Measurements from ENCODE around the gene ARHGAP44. TPM values are rescaled to one million over a fixed set of nuclear protein-coding genes. Genes with fewer than 3 reads are reported as not detected.

Gene ARHGAP44
- total and polyA plus RNA-seq, 7 experiments from 2014 or later, result 0.09 TPM; not detected in 5

DNA sequence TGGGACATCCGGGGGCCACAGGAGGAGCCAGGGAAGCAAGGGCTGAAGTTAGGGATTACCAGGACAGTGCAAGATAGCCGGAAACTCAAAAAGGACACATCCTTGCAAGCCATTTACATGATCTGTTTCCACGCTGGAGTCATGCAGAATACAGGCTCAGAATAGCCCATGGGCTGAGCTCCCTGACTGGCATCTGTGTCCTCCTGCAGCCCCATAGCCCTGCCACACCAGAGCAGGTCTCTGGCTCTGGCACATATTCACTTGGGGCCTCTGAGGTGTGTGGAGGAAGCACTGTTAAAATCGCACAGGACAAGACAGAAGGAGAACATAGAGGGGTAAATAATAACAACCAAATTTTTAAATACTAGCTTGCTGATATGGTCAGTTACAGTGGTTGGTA, 162.7 kb downstream of the ARHGAP44 start:
- CTCF ChIA-PET, result no interaction called here

DNA sequence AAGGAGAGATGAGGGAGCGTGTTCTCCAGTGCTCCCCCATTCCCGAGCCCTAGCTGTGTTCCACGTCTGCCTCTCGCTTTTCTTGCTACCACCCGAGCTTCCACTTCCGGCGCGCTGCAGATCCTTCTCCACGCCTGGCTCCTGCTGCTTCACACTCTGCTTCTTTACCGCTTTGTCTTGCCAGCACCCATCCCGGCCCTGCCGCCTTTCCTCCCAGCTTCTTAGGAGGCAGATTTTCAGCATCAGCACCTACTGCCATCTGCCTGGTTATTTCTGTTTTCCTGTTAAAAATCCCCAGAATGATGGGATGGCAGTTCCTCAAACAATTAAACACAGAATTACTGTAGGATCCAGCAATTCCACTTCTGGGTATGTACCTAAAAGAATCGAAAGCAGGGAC, 163.9 kb downstream of the ARHGAP44 start:
- H3K4me1 ChIP-seq (ENCODE audit: control insufficient read depth in 2 of 2, insufficient read depth in 2 of 2, low read length in 2 of 2), result no peaks in the 10 kb centered on the region
- H3K27ac Mint-ChIP-seq, result no peak overlapping the region
- DNase-seq, result no peak
- ChIA-PET CTCF (no interaction called here), POLR2A (no interaction called here)
- intact Hi-C loops (cut with micrococcal nuclease), result no loop called here
- no peaks in the 10 kb centered on the region for H3K36me3 ChIP-seq (ENCODE audit: control insufficient read depth in 2 of 3, insufficient read depth in 3 of 3, low read length in 3 of 3)
- peaks cover 0 to 4% (median 0%) of the 10 kb centered on the region in 5 donors for H3K36me3 Mint-ChIP-seq
- no peaks in the 10 kb centered on the region for H3K4me1 Mint-ChIP-seq
- no peak for ATAC-seq
- peaks cover 0 to 20% (median 4%) of the 10 kb centered on the region in 11 donors for H3K9me3 Mint-ChIP-seq
- H3K27ac ChIP-seq (ENCODE audit: low read depth, low read length), result no peak overlapping the region
- no peak overlapping the region for H3K4me3 ChIP-seq (ENCODE audit: low read length)
- H3K27me3 Mint-ChIP-seq, result peaks cover 0 to 7% (median 0%) of the 10 kb centered on the region in 5 donors
- H3K9me3 ChIP-seq (ENCODE audit: control insufficient read depth in 2 of 3, low read length in 3 of 3), result no peaks in the 10 kb centered on the region
- no peak overlapping the region for H3K4me3 Mint-ChIP-seq
- H3K27me3 ChIP-seq (ENCODE audit: control insufficient read depth in 2 of 2, insufficient read depth in 2 of 2, low read length in 2 of 2), result no peaks in the 10 kb centered on the region

More for the DNA sequence above, 162.7 kb downstream of the ARHGAP44 start:
- peaks cover 0 to 7% (median 5%) of the 10 kb centered on the region in 5 donors for H3K27me3 Mint-ChIP-seq
- Histone ChIP-seq H3K9me3 (ENCODE audit: control insufficient read depth in 2 of 3, low read length in 3 of 3) (no peaks in the 10 kb centered on the region), H3K27ac (ENCODE audit: low read depth, low read length) (no peak overlapping the region), H3K4me3 (ENCODE audit: low read length) (no peak overlapping the region), H3K4me1 (ENCODE audit: control insufficient read depth in 2 of 2, insufficient read depth in 2 of 2, low read length in 2 of 2) (no peaks in the 10 kb centered on the region), H3K27me3 (ENCODE audit: control insufficient read depth in 2 of 2, insufficient read depth in 2 of 2, low read length in 2 of 2) (no peaks in the 10 kb centered on the region), H3K36me3 (ENCODE audit: control insufficient read depth in 2 of 3, insufficient read depth in 3 of 3, low read length in 3 of 3) (no peaks in the 10 kb centered on the region)
- DNase-seq (no peak), ATAC-seq (no peak)
- peaks cover 0 to 14% (median 3%) of the 10 kb centered on the region in 11 donors for H3K9me3 Mint-ChIP-seq
- no peaks in the 10 kb centered on the region for H3K4me1 Mint-ChIP-seq
- POLR2A ChIA-PET, result interaction anchor here (0.6 kb wide), 1 partner anchor 12 kb away, joined by 3 read pairs; no protein-coding TSS in a partner anchor
- intact Hi-C loops (cut with micrococcal nuclease), result no loop called here
- H3K36me3 Mint-ChIP-seq, result no peaks in the 10 kb centered on the region
- no peak overlapping the region for H3K4me3 Mint-ChIP-seq
- no peak overlapping the region for H3K27ac Mint-ChIP-seq

DNA sequence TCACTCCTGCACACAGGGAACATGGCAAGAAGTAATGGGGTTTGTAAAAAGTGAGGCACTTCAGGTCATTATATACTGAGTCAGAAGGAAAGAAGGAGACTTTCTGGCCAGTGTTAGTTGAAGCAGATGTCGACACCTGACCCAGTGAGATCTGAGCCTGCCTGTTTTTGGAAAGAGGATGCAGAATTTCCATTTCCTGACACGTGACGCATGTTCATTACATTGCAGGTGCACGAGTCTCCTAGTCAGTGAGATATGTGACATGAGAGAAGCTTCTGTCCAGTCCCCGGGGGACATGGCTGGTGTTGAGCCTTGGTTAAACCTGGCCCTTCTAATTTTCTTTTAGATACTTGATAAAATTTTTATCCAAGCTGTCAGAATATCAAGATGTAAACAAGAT, 166.2 kb downstream of the ARHGAP44 start:
- H3K27ac Mint-ChIP-seq, result no peak overlapping the region
- H3K4me3 ChIP-seq (ENCODE audit: low read length), result no peak overlapping the region
- POLR2A ChIA-PET, result no interaction called here

DNA sequence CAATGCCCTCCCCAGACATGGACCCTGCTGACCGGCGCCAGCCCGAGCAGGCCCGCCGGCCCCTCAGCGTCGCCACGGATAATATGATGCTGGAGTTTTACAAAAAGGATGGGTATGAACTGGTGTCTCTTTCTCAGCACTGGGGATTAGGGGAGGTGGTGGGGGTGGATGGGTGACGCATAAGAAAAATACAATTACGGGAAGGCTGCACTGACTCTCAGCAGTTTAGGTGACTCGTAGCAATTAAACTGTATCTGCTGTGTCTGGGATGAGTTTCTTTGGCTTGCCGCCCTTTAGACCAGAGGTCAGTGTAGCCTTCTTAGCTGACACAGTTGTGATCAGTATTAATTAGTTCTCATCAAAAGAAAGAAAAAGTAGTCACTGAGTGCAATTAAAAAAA, 169.5 kb downstream of the ARHGAP44 start:
- peaks cover 0 to 24% (median 4%) of the 10 kb centered on the region in 11 donors for H3K9me3 Mint-ChIP-seq
- no peaks in the 10 kb centered on the region for H3K36me3 ChIP-seq (ENCODE audit: control insufficient read depth in 2 of 3, insufficient read depth in 3 of 3, low read length in 3 of 3)
- no peaks in the 10 kb centered on the region for H3K9me3 ChIP-seq (ENCODE audit: control insufficient read depth in 2 of 3, low read length in 3 of 3)
- H3K27ac Mint-ChIP-seq, result no peak overlapping the region
- intact Hi-C loops (cut with micrococcal nuclease), result no loop called here
- H3K4me1 ChIP-seq (ENCODE audit: control insufficient read depth in 2 of 2, insufficient read depth in 2 of 2, low read length in 2 of 2), result no peaks in the 10 kb centered on the region
- ChIA-PET CTCF (no interaction called here), POLR2A (no interaction called here)
- peaks cover 0 to 4% (median 0%) of the 10 kb centered on the region in 5 donors for H3K36me3 Mint-ChIP-seq
- no peak overlapping the region for H3K27ac ChIP-seq (ENCODE audit: low read depth, low read length)
- DNase-seq (no peak), ATAC-seq (no peak)
- H3K27me3 Mint-ChIP-seq, result peaks cover 0 to 5% (median 0%) of the 10 kb centered on the region in 5 donors
- no peak overlapping the region for H3K4me3 Mint-ChIP-seq
- no peak overlapping the region for H3K4me3 ChIP-seq (ENCODE audit: low read length)
- no peaks in the 10 kb centered on the region for H3K4me1 Mint-ChIP-seq
- H3K27me3 ChIP-seq (ENCODE audit: control insufficient read depth in 2 of 2, insufficient read depth in 2 of 2, low read length in 2 of 2), result no peaks in the 10 kb centered on the region

More for the DNA sequence above, 166.2 kb downstream of the ARHGAP44 start:
- Histone ChIP-seq H3K4me1 (ENCODE audit: control insufficient read depth in 2 of 2, insufficient read depth in 2 of 2, low read length in 2 of 2) (no peaks in the 10 kb centered on the region), H3K36me3 (ENCODE audit: control insufficient read depth in 2 of 3, insufficient read depth in 3 of 3, low read length in 3 of 3) (no peaks in the 10 kb centered on the region), H3K9me3 (ENCODE audit: control insufficient read depth in 2 of 3, low read length in 3 of 3) (no peaks in the 10 kb centered on the region), H3K27ac (ENCODE audit: low read depth, low read length) (no peak overlapping the region), H3K27me3 (ENCODE audit: control insufficient read depth in 2 of 2, insufficient read depth in 2 of 2, low read length in 2 of 2) (no peaks in the 10 kb centered on the region)
- H3K4me1 Mint-ChIP-seq, result no peaks in the 10 kb centered on the region
- H3K9me3 Mint-ChIP-seq, result peaks cover 0 to 24% (median 4%) of the 10 kb centered on the region in 11 donors
- no peak overlapping the region for H3K4me3 Mint-ChIP-seq
- peaks cover 0 to 4% (median 0%) of the 10 kb centered on the region in 5 donors for H3K36me3 Mint-ChIP-seq
- DNase-seq (no peak), ATAC-seq (no peak)
- H3K27me3 Mint-ChIP-seq, result peaks cover 0 to 5% (median 0%) of the 10 kb centered on the region in 5 donors
- intact Hi-C loops (cut with micrococcal nuclease), result no loop called here
- CTCF ChIA-PET, result no interaction called here

DNA sequence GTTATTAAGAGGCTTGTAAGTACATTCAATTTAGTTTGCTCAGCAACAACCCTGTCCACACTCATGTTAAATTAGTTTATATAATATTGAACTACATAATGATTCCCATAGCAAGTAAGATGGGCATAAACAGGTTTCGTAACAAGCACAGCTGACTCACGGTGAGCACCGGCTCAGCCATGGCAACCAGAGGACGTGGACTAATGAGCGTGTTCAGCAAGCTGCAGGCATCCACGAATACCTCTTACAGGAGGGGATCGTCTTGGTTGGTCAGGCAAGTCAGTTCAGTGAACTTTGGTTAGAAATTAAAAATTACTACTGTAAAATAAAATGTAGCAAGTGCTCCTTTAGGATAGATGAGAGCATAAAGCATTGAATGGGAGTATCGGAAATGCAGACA, 170.1 kb downstream of the ARHGAP44 start:
- Mint-ChIP-seq H3K27me3 (peaks cover 0 to 5% (median 0%) of the 10 kb centered on the region in 5 donors), H3K27ac (no peak overlapping the region), H3K4me1 (no peaks in the 10 kb centered on the region), H3K36me3 (peaks cover 0 to 4% (median 0%) of the 10 kb centered on the region in 5 donors), H3K9me3 (peaks cover 0 to 24% (median 4%) of the 10 kb centered on the region in 11 donors), H3K4me3 (no peak overlapping the region)
- Histone ChIP-seq H3K27ac (ENCODE audit: low read depth, low read length) (no peak overlapping the region), H3K36me3 (ENCODE audit: control insufficient read depth in 2 of 3, insufficient read depth in 3 of 3, low read length in 3 of 3) (no peaks in the 10 kb centered on the region), H3K4me3 (ENCODE audit: low read length) (no peak overlapping the region), H3K27me3 (ENCODE audit: control insufficient read depth in 2 of 2, insufficient read depth in 2 of 2, low read length in 2 of 2) (no peaks in the 10 kb centered on the region), H3K4me1 (ENCODE audit: control insufficient read depth in 2 of 2, insufficient read depth in 2 of 2, low read length in 2 of 2) (no peaks in the 10 kb centered on the region), H3K9me3 (ENCODE audit: control insufficient read depth in 2 of 3, low read length in 3 of 3) (no peaks in the 10 kb centered on the region)
- no peak for DNase-seq
- ChIA-PET POLR2A (no interaction called here), CTCF (no interaction called here)
- ATAC-seq, result no peak
- intact Hi-C loops (cut with micrococcal nuclease), result no loop called here

DNA sequence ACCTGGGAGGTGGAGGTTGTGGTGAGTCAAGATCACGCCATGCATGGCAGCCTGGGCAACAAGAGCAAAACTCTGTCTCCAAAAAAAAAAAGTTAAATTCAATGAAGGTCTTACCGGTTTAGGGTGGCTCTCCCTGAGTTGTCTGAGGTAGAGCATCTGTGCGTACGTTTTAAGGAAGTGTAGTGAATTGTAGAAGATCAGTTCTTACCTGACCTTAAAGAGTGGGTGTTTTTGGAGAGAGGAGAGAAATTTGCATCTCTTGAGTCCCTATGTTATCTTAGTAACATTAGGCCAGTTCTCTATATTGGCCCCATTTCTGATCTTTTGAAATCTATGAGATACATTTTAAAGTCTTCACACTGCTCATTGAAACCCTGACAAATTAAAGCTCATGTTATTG, 172.4 kb downstream of the ARHGAP44 start:
- no peak overlapping the region for H3K27ac Mint-ChIP-seq
- no peaks in the 10 kb centered on the region for H3K27me3 Mint-ChIP-seq
- Histone ChIP-seq H3K4me1 (ENCODE audit: control insufficient read depth in 2 of 2, insufficient read depth in 2 of 2, low read length in 2 of 2) (no peaks in the 10 kb centered on the region), H3K36me3 (ENCODE audit: control insufficient read depth in 2 of 3, insufficient read depth in 3 of 3, low read length in 3 of 3) (no peaks in the 10 kb centered on the region), H3K4me3 (ENCODE audit: low read length) (no peak overlapping the region), H3K9me3 (ENCODE audit: control insufficient read depth in 2 of 3, low read length in 3 of 3) (no peaks in the 10 kb centered on the region), H3K27ac (ENCODE audit: low read depth, low read length) (no peak overlapping the region), H3K27me3 (ENCODE audit: control insufficient read depth in 2 of 2, insufficient read depth in 2 of 2, low read length in 2 of 2) (no peaks in the 10 kb centered on the region)
- ChIA-PET POLR2A (no interaction called here), CTCF (no interaction called here)
- ATAC-seq, result no peak
- H3K36me3 Mint-ChIP-seq, result peaks cover 0 to 4% (median 0%) of the 10 kb centered on the region in 5 donors
- no peak overlapping the region for H3K4me3 Mint-ChIP-seq
- no peaks in the 10 kb centered on the region for H3K4me1 Mint-ChIP-seq
- no peak for DNase-seq
- peaks cover 0 to 12% (median 3%) of the 10 kb centered on the region in 11 donors for H3K9me3 Mint-ChIP-seq
- intact Hi-C loops (cut with micrococcal nuclease), result no loop called here

DNA sequence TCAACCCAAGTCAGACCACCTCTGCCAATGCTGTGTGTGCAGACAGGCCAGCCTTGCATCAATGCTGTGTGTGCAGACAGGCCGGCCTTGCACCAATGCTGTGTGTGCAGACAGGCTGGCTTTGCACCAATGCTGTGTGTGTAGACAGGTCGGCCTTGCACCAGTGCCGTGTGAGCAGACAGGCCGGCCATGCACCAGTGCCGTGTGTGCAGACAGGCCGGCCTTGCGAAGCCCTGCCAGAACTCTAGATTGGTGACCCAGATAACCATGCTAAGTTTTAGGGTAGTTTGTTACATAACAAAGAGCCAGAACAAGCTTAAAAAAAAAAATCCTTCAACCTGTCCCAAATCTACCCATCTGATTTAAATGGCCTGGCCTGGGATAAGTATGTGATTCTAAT, 174.2 kb downstream of the ARHGAP44 start:
- Histone ChIP-seq H3K4me3 (ENCODE audit: low read length) (no peak overlapping the region), H3K36me3 (ENCODE audit: control insufficient read depth in 2 of 3, insufficient read depth in 3 of 3, low read length in 3 of 3) (no peaks in the 10 kb centered on the region), H3K4me1 (ENCODE audit: control insufficient read depth in 2 of 2, insufficient read depth in 2 of 2, low read length in 2 of 2) (no peaks in the 10 kb centered on the region), H3K27ac (ENCODE audit: low read depth, low read length) (no peak overlapping the region), H3K9me3 (ENCODE audit: control insufficient read depth in 2 of 3, low read length in 3 of 3) (no peaks in the 10 kb centered on the region), H3K27me3 (ENCODE audit: control insufficient read depth in 2 of 2, insufficient read depth in 2 of 2, low read length in 2 of 2) (no peaks in the 10 kb centered on the region)
- peaks cover 0 to 5% (median 0%) of the 10 kb centered on the region in 11 donors for H3K9me3 Mint-ChIP-seq
- intact Hi-C loops (cut with micrococcal nuclease), result no loop called here
- no peak overlapping the region for H3K27ac Mint-ChIP-seq
- CTCF ChIA-PET, result no interaction called here
- peaks cover 0 to 2% (median 0%) of the 10 kb centered on the region in 7 donors for H3K4me1 Mint-ChIP-seq
- H3K36me3 Mint-ChIP-seq, result no peaks in the 10 kb centered on the region
- no peak for ATAC-seq
- H3K27me3 Mint-ChIP-seq, result peaks cover 0 to 7% (median 5%) of the 10 kb centered on the region in 5 donors
- H3K4me3 Mint-ChIP-seq, result no peak overlapping the region
- no peak for DNase-seq
- POLR2A ChIA-PET, result no interaction called here
